ENCODE measurements around the gene ILKAP. TPM values are rescaled to one million over a fixed set of nuclear protein-coding genes. Genes with fewer than 3 reads are reported as not detected.

ILKAP gene
- total and polyA plus RNA-seq, 3 experiments from 2014 or later = 39.7 to 66.2 (median 61.9) TPM

GRCh38 chr2:238154570-238154969 is 48.9 kb downstream of the ILKAP start:
- Mint-ChIP-seq H3K27ac (no peak overlapping the region), H3K4me3 (peak overlapping the region in 1 of 7 donors; percentile 20), H3K36me3 (no peaks in the 10 kb centered on the region), H3K9me3 (peaks cover 0 to 2% (median 0%) of the 10 kb centered on the region in 5 donors), H3K27me3 (peaks cover 4 to 5% of the 10 kb centered on the region in 2 donors), H3K4me1 (peaks cover 4 to 5% (median 5%) of the 10 kb centered on the region in 3 donors)
- ChIA-PET CTCF (no interaction called here), POLR2A (no interaction called here)
- no peaks in the 10 kb centered on the region for H3K36me3 ChIP-seq (ENCODE audit: insufficient read depth, low read length)
- H3K4me1 ChIP-seq (ENCODE audit: insufficient read depth, low read length) = peaks cover 5% of the 10 kb centered on the region
- H3K9me3 ChIP-seq (ENCODE audit: low read length) = no peaks in the 10 kb centered on the region
- H3K4me3 ChIP-seq (ENCODE audit: low read length) = no peak overlapping the region
- DNase-seq = no peak
- H3K27me3 ChIP-seq (ENCODE audit: insufficient read depth, low read length, poor library complexity, severe bottlenecking) = no peaks in the 10 kb centered on the region
- H3K27ac ChIP-seq (ENCODE audit: low read depth, low read length) = no peak overlapping the region

- Mint-ChIP-seq H3K4me1 (no peaks in the 10 kb centered on the region), H3K4me3 (no peak overlapping the region), H3K27me3 (no peaks in the 10 kb centered on the region), H3K27ac (no peak overlapping the region), H3K36me3 (no peaks in the 10 kb centered on the region), H3K9me3 (peaks cover 0 to 2% (median 0%) of the 10 kb centered on the region in 5 donors)
- POLR2A ChIA-PET = no interaction called here
- CTCF ChIA-PET = no interaction called here
- no peaks in the 10 kb centered on the region for H3K4me1 ChIP-seq (ENCODE audit: insufficient read depth, low read length)
- DNase-seq = no peak
- no peak overlapping the region for H3K4me3 ChIP-seq (ENCODE audit: low read length)
- H3K27ac ChIP-seq (ENCODE audit: low read depth, low read length) = no peak overlapping the region
- no peaks in the 10 kb centered on the region for H3K27me3 ChIP-seq (ENCODE audit: insufficient read depth, low read length, poor library complexity, severe bottlenecking)
- H3K36me3 ChIP-seq (ENCODE audit: insufficient read depth, low read length) = no peaks in the 10 kb centered on the region
- no peaks in the 10 kb centered on the region for H3K9me3 ChIP-seq (ENCODE audit: low read length)
Observed at GRCh38 chr2:238152771-238153688, 50.5 kb downstream of the ILKAP start.

GRCh38 chr2:238151628-238152235 is 51.8 kb downstream of the ILKAP start:
- ChIA-PET POLR2A (no interaction called here), CTCF (no interaction called here)
- DNase-seq = no peak
- H3K36me3 Mint-ChIP-seq = no peaks in the 10 kb centered on the region
- Histone ChIP-seq H3K36me3 (ENCODE audit: insufficient read depth, low read length) (no peaks in the 10 kb centered on the region), H3K9me3 (ENCODE audit: low read length) (no peaks in the 10 kb centered on the region), H3K27ac (ENCODE audit: low read depth, low read length) (no peak overlapping the region), H3K4me1 (ENCODE audit: insufficient read depth, low read length) (no peaks in the 10 kb centered on the region), H3K27me3 (ENCODE audit: insufficient read depth, low read length, poor library complexity, severe bottlenecking) (no peaks in the 10 kb centered on the region), H3K4me3 (ENCODE audit: low read length) (no peak overlapping the region)
- no peak overlapping the region for H3K27ac Mint-ChIP-seq
- no peak overlapping the region for H3K4me3 Mint-ChIP-seq
- peaks cover 0 to 2% (median 0%) of the 10 kb centered on the region in 5 donors for H3K9me3 Mint-ChIP-seq
- H3K27me3 Mint-ChIP-seq = no peaks in the 10 kb centered on the region
- no peaks in the 10 kb centered on the region for H3K4me1 Mint-ChIP-seq

- Mint-ChIP-seq H3K9me3 (peaks cover 0 to 2% (median 0%) of the 10 kb centered on the region in 5 donors), H3K36me3 (no peaks in the 10 kb centered on the region), H3K4me1 (no peaks in the 10 kb centered on the region), H3K27ac (no peak overlapping the region), H3K4me3 (no peak overlapping the region), H3K27me3 (no peaks in the 10 kb centered on the region)
- H3K27ac ChIP-seq (ENCODE audit: low read depth, low read length) = no peak overlapping the region
- no peaks in the 10 kb centered on the region for H3K4me1 ChIP-seq (ENCODE audit: insufficient read depth, low read length)
- H3K27me3 ChIP-seq (ENCODE audit: insufficient read depth, low read length, poor library complexity, severe bottlenecking) = no peaks in the 10 kb centered on the region
- CTCF ChIA-PET = no interaction called here
- POLR2A ChIA-PET = no interaction called here
- no peaks in the 10 kb centered on the region for H3K9me3 ChIP-seq (ENCODE audit: low read length)
- DNase-seq = no peak
- H3K4me3 ChIP-seq (ENCODE audit: low read length) = no peak overlapping the region
- H3K36me3 ChIP-seq (ENCODE audit: insufficient read depth, low read length) = no peaks in the 10 kb centered on the region
Observed at GRCh38 chr2:238151205-238151604, 52.3 kb downstream of the ILKAP start.

GRCh38 chr2:238150686-238151085 is 52.8 kb downstream of the ILKAP start:
- peaks cover 0 to 2% (median 0%) of the 10 kb centered on the region in 5 donors for H3K9me3 Mint-ChIP-seq
- no peaks in the 10 kb centered on the region for H3K4me1 Mint-ChIP-seq
- POLR2A ChIA-PET = no interaction called here
- Histone ChIP-seq H3K9me3 (ENCODE audit: low read length) (no peaks in the 10 kb centered on the region), H3K27ac (ENCODE audit: low read depth, low read length) (no peak overlapping the region), H3K36me3 (ENCODE audit: insufficient read depth, low read length) (no peaks in the 10 kb centered on the region), H3K4me3 (ENCODE audit: low read length) (no peak overlapping the region), H3K27me3 (ENCODE audit: insufficient read depth, low read length, poor library complexity, severe bottlenecking) (no peaks in the 10 kb centered on the region), H3K4me1 (ENCODE audit: insufficient read depth, low read length) (no peaks in the 10 kb centered on the region)
- no peak for DNase-seq
- H3K4me3 Mint-ChIP-seq = no peak overlapping the region
- H3K36me3 Mint-ChIP-seq = no peaks in the 10 kb centered on the region
- H3K27ac Mint-ChIP-seq = no peak overlapping the region
- H3K27me3 Mint-ChIP-seq = no peaks in the 10 kb centered on the region
- CTCF ChIA-PET = no interaction called here

- Mint-ChIP-seq H3K4me1 (no peaks in the 10 kb centered on the region), H3K27ac (no peak overlapping the region), H3K36me3 (no peaks in the 10 kb centered on the region), H3K4me3 (no peak overlapping the region), H3K27me3 (no peaks in the 10 kb centered on the region), H3K9me3 (peaks cover 0 to 2% (median 0%) of the 10 kb centered on the region in 5 donors)
- Histone ChIP-seq H3K27ac (ENCODE audit: low read depth, low read length) (no peak overlapping the region), H3K27me3 (ENCODE audit: insufficient read depth, low read length, poor library complexity, severe bottlenecking) (no peaks in the 10 kb centered on the region), H3K36me3 (ENCODE audit: insufficient read depth, low read length) (no peaks in the 10 kb centered on the region), H3K9me3 (ENCODE audit: low read length) (no peaks in the 10 kb centered on the region), H3K4me3 (ENCODE audit: low read length) (no peak overlapping the region), H3K4me1 (ENCODE audit: insufficient read depth, low read length) (no peaks in the 10 kb centered on the region)
- CTCF ChIA-PET = no interaction called here
- DNase-seq = no peak
- POLR2A ChIA-PET = no interaction called here
Observed at GRCh38 chr2:238149841-238150572, 53.5 kb downstream of the ILKAP start.

- no peaks in the 10 kb centered on the region for H3K27me3 Mint-ChIP-seq
- Histone ChIP-seq H3K36me3 (ENCODE audit: insufficient read depth, low read length) (no peaks in the 10 kb centered on the region), H3K27ac (ENCODE audit: low read depth, low read length) (no peak overlapping the region), H3K9me3 (ENCODE audit: low read length) (no peaks in the 10 kb centered on the region), H3K4me3 (ENCODE audit: low read length) (no peak overlapping the region), H3K4me1 (ENCODE audit: insufficient read depth, low read length) (no peaks in the 10 kb centered on the region), H3K27me3 (ENCODE audit: insufficient read depth, low read length, poor library complexity, severe bottlenecking) (no peaks in the 10 kb centered on the region)
- no peaks in the 10 kb centered on the region for H3K36me3 Mint-ChIP-seq
- peaks cover 0 to under 1% (median 0%) of the 10 kb centered on the region in 5 donors for H3K9me3 Mint-ChIP-seq
- CTCF ChIA-PET = no interaction called here
- POLR2A ChIA-PET = no interaction called here
- no peak overlapping the region for H3K4me3 Mint-ChIP-seq
- no peak for DNase-seq
- H3K4me1 Mint-ChIP-seq = no peaks in the 10 kb centered on the region
- no peak overlapping the region for H3K27ac Mint-ChIP-seq
Observed at GRCh38 chr2:238148981-238149380, 54.5 kb downstream of the ILKAP start.
